ENCODE measurements around the gene HECTD3.
"Not testable (repeated sequence)": the region's sequence is repeated elsewhere in the genome, so short reads cannot be mapped to it uniquely, and the experiment has no call there.

The HECTD3 gene

GRCh38 chr1:45014321-45015028 lies 3.4 kb upstream of the HECTD3 start:
- peak; percentile 64 to 69 for DNase-seq (ENCODE audit: low read depth in 2 of 2)

DNA sequence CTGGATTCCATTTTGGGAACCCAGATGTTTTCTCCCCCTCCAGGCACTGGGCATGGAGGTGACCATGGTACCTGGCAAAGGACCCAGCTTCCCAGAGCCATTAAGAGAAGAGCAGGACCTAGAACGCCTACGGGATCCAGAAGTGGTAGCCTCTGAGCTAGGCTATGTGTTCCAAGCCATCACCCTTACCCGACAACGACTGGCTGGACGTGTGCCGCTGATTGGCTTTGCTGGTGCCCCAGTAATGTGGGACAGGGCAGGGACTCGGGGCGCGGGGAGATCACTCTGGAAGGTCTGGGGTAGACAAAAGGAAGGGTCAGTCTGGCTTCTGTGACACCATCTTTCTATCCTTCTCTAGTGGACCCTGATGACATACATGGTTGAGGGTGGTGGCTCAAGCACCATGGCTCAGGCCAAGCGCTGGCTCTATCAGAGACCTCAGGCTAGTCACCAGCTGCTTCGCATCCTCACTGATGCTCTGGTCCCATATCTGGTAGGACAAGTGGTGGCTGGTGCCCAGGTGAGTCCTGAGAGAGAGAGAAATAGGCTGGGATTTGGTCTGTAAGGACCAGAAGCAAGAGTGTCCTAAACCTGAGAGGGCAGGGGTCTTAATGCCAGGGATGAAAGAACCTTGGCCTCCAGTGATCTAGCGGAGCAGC lies 2.6 kb upstream of the HECTD3 start:
- no peak for DNase-seq (ENCODE audit: low read depth in 2 of 2)

DNA sequence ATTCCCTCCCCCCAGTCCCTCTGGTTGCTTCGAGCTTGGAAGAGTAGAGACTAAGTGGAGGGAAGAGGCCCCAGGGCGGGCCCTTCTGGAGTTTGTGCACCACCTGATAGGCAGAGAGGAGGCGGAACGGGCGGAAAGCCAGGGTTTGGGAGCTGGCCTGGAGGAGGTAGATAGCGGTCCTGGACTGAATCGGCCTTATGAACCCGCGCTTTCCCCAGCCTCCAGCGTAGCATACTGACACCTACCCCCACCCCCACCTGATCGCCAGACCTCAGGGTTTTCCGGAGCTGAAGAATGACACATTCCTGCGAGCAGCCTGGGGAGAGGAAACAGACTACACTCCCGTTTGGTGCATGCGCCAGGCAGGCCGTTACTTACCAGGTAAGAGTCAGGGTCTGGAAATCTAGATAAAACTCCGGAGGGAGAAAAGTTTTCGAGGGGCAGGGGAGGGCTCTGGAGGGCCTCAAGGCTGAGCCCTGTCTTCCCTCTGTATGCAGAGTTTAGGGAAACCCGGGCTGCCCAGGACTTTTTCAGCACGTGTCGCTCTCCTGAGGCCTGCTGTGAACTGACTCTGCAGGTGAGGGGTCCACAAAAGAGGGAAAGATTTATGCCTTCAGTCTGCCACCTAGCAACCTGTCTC lies 1.6 kb upstream of the HECTD3 start:
- no peak for DNase-seq (ENCODE audit: low read depth in 2 of 2)

GRCh38 chr1:45011837-45012638 lies 914 bp upstream of the HECTD3 start, which contains the start of gene UROD:
Gene UROD (plus strand): TSS chr1:45012254. CDS start chr1:45012266, 12 bp downstream.
- peak; percentile 77 to 83 for DNase-seq (ENCODE audit: low read depth in 2 of 2)

DNA sequence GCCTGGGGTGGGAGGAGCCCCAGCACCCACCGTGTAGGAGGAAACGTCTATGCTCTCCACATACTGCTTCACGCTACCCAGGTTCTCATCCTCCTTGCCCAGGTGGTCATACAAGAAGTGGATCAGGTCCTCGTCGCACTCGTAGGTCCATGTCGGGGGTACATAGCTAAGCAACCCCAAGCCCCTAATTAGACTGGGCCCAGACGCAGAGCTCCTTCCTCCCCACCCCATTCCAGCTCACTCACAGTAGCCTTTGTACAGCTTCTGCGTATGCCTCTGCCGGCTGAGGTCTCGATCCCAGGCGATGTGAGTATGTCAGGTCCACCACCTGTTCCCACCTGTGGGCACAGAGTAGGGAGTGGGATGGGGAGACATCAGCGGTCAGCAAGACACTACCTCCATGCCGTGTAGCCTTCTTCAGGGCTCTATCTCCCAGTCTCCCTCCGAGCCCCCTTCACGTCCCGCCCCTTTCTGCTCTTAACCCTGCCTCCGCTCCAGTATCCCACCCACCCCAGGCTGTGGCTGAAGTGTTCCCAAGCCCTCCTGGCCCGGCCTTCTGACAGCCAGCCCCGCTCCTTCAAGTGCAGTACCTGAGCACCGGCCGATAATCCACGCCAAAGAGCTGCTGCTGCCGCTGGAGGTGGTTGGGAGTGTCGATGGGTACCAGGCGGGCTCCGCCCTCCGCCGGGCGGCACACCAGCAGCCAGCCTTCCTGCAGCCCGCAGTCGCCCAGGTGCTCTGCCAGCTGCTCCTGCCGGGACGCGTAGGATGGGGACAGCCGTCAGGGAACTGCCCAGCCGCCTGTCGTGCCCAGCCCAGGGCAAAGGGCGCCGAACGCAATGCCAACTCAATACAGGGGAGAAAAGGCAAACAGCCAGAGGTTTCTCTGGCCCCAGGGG lies 919 bp downstream of the HECTD3 start:
- no peak for DNase-seq (ENCODE audit: low read depth in 2 of 2)

DNA sequence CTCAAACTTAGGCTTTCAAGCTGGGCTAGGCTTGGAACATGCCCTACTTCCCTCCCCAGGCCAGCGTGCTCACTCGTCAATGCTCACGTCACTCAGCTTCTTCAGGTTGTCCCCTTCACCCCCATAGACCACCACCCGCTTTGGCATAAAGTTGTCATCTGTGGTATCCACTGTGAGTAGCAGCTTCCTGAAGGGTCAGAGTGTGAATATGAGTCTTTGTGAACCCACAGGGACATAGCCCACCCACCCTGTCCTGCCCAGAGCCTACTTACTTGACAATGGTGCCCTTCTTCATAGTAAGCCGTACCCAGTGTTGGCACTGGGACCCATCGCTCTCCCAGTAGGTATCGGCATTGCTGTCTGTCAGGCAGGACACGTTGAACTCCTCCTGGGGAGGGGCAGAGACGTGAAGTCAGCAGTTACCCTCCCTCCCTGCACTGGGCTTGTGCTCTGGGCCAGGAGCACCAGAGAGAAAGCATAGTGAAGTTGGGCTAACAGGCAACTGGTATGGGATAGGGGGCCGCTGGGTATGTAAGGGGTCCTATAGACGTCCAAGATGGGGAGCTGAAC lies 1.7 kb downstream of the HECTD3 start:
- DNase-seq (ENCODE audit: low read depth in 2 of 2) = no peak

- no peak for DNase-seq (ENCODE audit: low read depth in 2 of 2)
Measured at GRCh38 chr1:45008516-45008915, 2.6 kb downstream of the HECTD3 start.

GRCh38 chr1:45008076-45008475 lies 3.0 kb downstream of the HECTD3 start:
- no peak for DNase-seq (ENCODE audit: low read depth in 2 of 2)

GRCh38 chr1:45007311-45007710 lies 3.8 kb downstream of the HECTD3 start:
- no peak for DNase-seq (ENCODE audit: low read depth in 2 of 2)

DNA sequence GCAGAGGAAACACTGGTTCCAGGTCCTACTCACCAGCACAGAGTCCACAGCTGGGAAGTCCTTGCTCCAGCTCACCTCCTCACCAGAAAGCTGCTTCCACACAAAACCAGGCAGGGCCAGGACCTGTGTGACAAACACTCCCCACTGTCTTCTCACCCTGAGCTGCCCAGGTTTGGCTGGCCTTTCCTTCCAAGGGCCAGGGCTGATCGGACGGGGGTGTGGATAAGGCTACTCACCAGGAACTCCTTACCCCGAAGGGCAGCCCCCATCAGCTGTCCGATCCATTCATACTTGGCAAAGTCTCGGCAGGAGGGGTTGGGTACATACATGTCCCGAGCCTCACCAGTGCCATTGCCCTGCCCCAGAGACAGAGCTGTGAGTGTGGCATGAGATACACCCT lies 5.4 kb downstream of the HECTD3 start:
- no peak for DNase-seq (ENCODE audit: low read depth in 2 of 2)

GRCh38 chr1:45004281-45004920 lies 6.7 kb downstream of the HECTD3 start:
- DNase-seq (ENCODE audit: low read depth in 2 of 2) = no peak

DNA sequence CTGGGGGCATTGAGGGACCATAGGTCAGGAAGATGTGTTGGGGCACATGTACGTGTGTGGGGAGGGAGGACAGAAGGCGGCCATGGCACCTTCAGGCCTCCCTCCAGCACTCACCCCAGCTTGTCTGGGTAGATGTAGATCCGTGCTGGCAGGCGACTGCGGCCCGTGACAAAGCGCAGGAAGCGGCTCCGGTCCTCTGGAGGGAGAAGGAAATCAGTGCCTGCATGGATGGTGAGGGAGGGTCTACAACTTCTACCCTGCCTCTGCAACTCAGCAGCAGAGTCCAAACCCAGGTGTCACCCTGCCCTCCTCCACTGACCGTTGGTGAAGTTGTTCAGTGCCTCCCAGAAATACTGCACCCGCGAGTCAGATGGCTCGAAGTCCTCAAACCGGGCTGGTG lies 7.4 kb downstream of the HECTD3 start:
- no peak for DNase-seq (ENCODE audit: low read depth in 2 of 2)

DNA sequence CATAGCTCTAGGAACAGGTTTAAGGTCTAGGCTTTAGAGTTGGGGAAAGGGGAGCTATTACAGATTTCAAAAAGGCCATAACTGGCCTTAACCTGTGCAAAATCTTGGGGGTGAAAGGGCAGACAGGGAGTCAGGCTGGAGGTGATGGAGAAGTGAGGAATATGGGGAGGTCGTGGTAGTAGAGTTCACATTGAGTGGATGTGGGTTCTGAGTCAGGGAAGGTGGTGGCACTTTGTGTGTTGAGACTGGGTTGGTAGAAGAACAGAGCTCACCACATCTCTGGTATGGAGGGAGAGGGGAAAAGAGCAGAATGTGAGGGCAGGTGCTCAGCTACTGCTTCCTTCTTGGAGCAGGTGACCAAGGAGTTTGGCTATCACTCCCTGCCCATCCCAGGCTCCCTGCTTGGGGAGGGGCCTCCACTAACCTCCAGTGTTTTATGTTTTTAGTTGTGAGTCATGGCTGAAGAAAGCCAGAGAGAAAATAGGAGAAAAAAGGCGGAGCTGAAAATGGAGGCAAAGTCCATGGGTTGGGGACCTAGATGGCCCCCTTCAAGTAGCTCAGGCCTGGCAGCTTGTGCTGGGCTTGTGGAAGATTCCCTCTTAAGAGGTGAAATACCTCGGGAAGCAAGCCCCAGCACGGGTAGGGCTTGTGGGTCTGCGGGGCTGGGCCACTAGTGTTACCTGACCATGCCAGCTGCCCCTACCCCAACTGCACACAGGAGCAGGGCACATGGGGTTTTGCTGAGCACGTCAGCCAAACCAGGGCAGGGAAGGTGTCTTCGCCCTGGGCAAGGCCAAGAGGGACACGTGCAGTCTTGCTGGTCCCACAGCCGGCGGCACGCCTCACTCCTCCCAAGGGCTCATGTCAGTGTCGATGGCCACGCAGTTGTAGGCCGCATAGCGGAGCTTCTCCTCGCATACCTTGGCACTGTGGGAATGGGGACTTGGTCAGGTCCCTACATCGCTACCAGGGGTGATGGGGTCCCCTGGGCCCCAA lies 8.2 kb downstream of the HECTD3 start:
- DNase-seq (ENCODE audit: low read depth in 2 of 2) = no peak

DNA sequence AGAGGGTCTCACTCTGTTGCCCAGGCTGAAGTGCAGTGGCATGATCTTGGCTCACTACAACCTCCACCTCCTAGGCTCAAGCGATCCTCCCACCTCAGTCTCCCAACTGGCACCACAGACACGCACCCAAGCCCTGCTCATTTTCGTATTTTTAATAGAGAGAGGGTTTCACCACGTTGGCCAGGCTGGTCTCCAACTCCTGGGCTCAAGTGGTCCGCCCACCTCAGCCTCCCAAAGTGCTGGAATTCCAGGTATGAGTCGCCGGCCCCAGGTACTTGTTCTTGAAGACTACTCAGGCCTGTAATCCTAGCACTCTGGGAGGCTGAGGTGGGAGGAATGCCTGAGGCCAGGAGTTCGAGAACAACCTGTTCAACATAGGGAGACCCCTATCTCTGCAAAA lies 9.5 kb downstream of the HECTD3 start:
- not testable (repeated sequence) for DNase-seq (ENCODE audit: low read depth in 2 of 2)

DNA sequence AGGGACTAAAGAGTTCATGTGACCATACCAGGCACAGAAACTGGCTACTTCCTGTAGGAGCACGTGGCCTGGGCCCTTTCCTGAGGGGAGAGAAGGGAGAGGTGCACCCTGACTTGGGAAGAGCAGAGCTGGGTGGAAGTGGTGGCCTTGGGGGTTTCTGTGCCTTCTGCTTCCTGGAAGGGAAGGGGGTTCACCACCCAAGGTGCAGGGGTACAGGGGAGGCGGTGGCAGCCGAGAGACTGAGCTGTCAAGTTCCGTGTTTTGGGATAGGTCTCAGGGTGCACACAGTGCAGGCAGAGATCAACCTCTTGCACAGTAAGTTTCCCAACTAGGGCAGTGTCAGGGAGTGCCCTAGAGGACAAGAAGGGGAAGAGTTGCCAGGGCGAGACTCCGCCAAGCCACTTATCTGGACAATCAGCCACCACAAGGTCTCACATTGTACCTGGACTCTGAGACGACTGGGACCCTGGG lies 10.1 kb downstream of the HECTD3 start:
- DNase-seq (ENCODE audit: low read depth in 2 of 2) = no peak

- no peak for DNase-seq (ENCODE audit: low read depth in 2 of 2)
Measured at GRCh38 chr1:44999232-44999631, 11.9 kb downstream of the HECTD3 start.

DNA sequence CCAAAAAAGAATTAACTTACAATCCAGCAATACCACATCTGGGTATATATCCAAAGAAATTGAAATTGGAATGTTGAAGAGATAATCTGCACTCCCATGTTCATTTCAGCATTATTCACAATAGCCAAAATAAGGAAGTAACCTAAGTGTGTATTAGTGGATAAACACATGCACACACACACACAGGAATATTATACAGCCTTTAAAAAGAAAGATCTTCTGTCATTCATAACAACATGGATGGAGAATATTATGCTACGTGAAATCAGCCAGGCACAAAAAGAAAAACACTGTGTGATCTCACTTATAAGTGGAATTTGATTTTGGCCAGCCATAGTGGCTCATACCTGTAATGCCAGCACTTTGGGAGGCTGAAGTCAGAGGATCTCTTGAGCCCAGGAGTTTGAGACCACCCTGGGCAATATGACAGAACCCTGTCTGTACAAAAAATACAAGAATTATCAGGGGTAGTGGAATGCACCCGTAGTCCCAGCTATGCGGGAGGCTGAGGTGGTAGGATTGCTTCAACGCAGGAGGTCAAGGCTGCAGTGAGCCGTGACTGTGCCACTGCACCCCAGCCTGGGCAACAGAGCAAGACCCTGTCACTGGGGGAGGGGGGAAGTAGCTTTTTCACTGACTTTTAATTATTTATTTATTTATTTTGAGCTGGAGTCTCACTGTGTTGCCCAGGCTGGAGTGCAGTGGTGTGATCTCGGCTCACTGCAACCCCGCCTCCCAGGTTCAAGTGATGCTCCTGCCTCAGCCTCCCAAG lies 15.5 kb downstream of the HECTD3 start:
- DNase-seq (ENCODE audit: low read depth in 2 of 2) = no peak

GRCh38 chr1:44994309-44994898 lies 16.7 kb downstream of the HECTD3 start:
- no peak for DNase-seq (ENCODE audit: low read depth in 2 of 2)
